SIG-M5 treated with dmso at 0.1 percent for 504 hours (cell line): Measurements from ENCODE around the gene RAC2.

Source experiments
- DNase-seq: peaks from one replicate; lab custom pipeline; 2025; ENCODE audit not compliant: unreplicated experiment; lab: John Stamatoyannopoulos, UW

RAC2 gene

DNA sequence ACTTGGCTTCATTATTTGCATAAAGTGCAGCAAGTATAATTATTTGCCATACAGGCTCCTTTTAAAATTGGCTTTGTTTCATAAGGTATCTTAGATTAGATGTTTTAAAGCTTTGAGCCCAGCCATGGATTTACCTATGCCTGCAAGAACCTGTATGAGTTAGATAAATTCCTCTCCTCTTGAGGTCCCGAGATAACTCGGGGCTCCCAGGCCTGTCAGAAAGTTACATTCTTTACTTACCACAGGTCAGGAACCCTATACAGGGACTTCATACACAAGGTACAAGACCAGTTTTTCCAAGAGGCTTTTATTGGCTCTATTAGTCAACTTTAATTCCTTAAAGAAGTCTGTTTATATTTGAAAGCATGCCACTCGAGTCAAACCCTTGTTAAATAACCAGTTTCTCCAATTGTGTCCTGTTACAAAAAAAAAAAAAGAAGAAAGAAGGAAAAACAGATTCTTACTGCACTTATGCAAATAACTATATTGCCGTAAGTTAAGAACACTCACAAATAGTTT, 53.7 kb downstream of the RAC2 start:
- no peak for DNase-seq

DNA sequence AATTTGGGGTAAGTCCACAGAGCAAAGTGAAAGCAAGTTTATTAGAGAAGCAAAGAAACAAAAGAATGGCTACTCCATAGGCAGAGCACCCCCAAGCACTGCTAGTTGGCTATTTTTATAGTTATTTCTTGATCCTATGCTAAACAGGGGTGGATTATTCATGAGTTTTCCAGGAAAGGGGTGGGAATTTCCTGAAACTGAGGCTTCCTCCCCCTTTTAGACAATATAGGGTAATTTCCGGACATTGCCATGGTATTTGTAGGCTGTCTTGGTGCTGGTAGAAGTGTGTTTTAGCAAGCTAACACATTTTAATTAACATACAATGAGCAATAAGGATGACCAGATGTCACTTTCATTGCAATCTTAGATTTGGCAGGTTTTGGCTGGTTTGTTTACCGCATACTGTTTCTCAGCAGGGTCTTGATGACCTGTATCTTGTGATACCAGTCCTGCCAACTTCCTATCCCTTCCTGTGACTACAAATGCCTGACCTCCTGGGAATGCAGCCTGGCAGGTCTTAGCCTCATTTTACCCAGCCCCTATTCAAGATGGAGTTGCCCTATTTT, 55.1 kb downstream of the RAC2 start:
- DNase-seq, result no peak

- DNase-seq, result no peak
These were observed 55.9 kb downstream of the RAC2 start, which contains the start of gene C1QTNF6 for GRCh38 chr22:37187891-37188761. C1QTNF6 (minus strand) TSS chr22:37188247; CDS start chr22:37188213, 34 bp downstream.

DNA sequence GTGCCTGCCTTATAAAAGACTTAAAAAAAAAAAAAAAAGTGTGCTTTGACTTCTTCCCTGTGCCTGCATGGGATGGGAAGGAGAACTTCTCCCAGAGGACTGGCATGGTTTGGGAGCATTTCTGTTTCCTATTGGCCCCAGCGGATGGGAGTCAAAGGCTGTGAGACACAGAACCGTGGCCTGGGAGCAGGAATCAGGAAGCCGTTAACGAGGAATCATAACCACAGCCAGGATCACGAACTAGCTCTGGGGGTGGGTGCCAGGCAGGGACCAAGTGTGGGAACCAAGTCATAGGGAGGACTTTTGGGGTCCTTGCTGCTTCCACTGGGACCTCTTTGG, 56.5 kb downstream of the RAC2 start:
- no peak for DNase-seq

DNA sequence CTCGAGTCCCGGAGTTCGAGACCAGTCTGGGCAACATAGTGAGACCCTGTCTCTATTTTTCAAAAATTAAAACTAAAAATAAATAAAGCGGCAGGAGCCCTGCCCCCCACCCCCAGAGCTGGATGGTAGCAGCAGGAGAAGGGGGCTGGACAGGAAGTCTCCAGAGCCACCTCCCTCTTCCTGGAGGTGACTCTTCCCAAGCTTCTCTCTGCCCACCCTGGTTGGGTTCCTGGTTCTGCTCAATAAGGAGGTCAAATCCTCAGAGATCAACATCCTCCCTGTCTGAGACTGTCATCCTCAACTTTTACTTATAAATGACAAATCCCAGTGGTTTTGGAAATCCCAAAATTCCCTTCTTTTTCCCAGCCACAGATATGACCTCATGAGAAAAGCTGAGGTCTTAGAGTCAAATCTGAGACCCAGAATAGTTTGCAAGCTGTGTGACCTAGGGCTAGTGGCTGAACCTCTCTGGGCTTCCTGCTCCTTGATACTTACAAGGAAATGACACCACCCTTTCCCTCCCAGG, 57.0 kb downstream of the RAC2 start:
- no peak for DNase-seq

- peak; percentile 18 for DNase-seq
These were observed 57.7 kb downstream of the RAC2 start for GRCh38 chr22:37186228-37186996.

GRCh38 chr22:37185646-37186227, 58.3 kb downstream of the RAC2 start:
- no peak for DNase-seq

GRCh38 chr22:37184816-37185541, 59.1 kb downstream of the RAC2 start:
- DNase-seq, result no peak

DNA sequence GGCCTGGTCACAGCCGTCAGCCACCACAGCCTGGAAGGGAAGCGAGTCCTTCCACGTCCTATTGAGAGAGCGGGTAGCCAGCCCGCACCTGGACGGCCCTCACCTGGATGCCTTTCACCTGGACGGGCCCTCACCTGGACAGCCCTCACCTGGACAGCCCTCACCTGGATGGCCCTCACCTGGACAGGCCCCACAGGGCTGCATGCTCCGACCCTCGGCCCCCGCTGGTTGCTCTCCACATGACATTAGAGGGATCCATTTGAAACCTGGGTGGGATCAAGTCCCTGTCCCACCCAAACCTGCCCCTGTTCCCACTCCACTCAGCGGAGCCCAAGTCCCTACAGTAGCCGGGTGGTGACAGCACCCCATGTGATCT, 59.7 kb downstream of the RAC2 start:
- DNase-seq, result no peak

GRCh38 chr22:37183432-37184379, 60.4 kb downstream of the RAC2 start:
- DNase-seq, result no peak

GRCh38 chr22:37182949-37183245, 61.2 kb downstream of the RAC2 start:
- DNase-seq, result no peak

- DNase-seq, result no peak
These were observed 61.7 kb downstream of the RAC2 start for GRCh38 chr22:37182101-37182948.

GRCh38 chr22:37181681-37182080, 62.4 kb downstream of the RAC2 start:
- no peak for DNase-seq

DNA sequence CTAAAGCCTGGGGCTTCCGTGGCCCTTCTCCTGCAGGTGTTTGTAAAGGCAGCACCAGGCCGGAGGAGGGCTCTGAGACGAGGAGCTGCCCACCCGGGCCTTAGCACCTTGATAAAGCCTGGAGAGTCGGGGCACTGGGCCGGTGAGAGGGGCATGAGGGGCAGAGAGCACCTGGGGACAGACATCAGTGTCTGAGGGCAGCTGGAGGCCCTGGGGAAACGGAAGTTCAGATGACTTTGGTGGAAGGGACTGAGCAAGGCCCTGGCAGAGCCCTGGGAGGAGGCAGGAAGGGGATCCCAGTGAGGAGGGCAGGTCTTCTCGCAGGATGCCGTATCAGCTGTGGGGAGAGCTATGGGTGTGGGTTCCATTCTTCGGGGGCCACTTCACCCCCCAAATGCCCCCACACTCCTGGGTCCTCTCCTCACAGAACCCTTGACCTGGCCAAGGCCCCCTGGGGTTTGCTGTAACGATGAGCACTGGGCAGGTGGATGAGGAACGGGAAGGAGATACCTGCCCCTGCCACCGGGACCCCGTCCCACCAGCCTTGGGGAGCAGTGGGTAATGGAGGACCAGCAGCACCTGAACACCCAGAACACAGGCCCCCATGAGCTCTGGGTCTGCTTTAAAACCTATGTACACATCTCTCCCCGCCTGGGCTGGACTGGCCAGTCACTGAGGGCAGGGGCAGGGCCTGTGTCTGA, 63.4 kb downstream of the RAC2 start:
- no peak for DNase-seq

DNA sequence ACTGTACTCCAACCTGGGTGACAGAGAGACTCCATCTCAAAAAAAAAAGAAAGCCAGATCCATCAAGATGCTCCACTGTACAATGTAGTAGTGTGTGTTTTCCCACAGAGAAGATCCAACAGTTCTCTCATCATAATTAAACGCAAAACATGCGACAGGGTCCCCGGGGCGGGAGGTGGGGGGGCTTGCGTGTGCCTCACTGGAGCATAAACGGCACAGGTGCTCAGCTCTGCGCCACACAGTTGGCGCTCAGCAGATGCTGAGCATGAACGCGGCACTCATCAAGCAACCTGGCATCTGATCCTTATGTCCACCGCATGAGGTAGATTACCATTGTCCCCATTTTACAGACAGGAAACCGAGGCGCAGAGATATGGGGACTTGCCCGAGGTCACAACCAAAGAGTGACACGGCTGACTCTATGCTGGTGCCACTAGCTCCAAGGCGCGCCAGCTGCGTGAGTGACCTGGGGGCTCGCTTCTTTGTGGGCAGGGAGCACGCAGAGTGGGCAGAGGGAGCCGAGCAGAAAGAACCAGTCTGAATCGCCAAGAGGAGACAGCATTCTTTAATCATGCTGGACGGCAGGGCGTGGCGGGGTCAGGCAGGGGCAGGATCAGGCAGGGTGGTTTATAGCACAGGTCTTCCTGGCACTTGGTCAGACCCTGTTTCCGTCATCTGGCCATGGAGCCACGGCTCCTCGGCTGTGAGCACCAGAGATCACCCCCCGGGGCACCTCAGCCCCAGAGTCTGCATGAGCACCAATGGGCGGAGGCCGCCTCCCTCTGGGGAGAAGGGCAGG, 64.2 kb downstream of the RAC2 start:
- no peak for DNase-seq

- DNase-seq, result no peak
These were observed 65.0 kb downstream of the RAC2 start for GRCh38 chr22:37179126-37179470.

DNA sequence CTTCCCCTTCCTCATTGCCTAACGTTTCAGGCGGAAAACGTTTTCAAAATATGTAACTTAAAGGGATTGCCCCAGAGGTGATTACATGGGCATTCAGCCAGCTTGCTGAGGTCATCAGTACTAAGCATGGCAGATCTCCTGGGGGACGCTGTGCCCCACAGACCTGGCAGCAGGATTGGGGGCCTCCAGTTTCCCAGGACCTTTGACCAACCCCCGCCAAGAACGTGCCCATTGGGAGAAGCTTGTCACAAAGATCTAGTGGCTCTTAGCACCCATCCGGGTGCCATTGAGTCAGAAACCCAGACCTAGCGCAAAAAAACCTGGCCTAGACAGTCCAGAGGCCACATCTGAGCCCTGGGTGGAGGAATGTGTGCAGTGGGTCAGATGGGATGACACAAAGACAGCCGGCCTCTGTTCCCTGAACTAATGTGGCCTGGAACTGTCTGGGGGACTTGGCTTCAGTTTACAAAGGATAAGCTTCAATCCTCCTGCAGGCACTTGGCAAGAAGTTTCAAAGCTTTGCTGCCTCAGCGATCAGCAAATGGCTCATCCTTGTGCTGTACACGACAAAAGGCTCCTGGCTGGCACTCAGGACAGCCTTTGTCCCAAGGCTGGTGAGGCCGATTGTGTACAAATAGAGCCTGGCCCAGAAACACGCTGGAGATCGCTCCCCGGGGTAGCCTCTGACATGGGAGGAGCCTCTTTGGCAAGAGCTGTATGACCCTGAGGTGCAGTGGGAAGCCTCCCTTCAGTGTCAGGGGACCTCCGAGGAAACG, 65.5 kb downstream of the RAC2 start:
- DNase-seq, result no peak
